Measurements from ENCODE around the gene FSTL5. TPM values are rescaled to one million over a fixed set of nuclear protein-coding genes. Genes with fewer than 3 reads are reported as not detected.

Gene FSTL5
- total RNA-seq, 1 donor = not detected

GRCh38 chr4:161555689-161556660, 607.8 kb downstream of the FSTL5 start:
- Histone ChIP-seq H3K27me3 (ENCODE audit: insufficient read depth, low read length) (no peaks in the 10 kb centered on the region), H3K4me3 (ENCODE audit: insufficient read depth, low read length) (no peak overlapping the region), H3K4me1 (ENCODE audit: insufficient read depth, low read length) (no peaks in the 10 kb centered on the region), H2AFZ (ENCODE audit: low read length) (no peak overlapping the region), H3K9me3 (ENCODE audit: low read depth, low read length) (no peaks in the 10 kb centered on the region), H3K79me2 (ENCODE audit: insufficient read depth, low read length) (no peaks in the 10 kb centered on the region), H3K27ac (ENCODE audit: low read depth, low read length) (no peak overlapping the region), H4K20me1 (ENCODE audit: insufficient read depth, low read length) (no peaks in the 10 kb centered on the region), H3K4me2 (ENCODE audit: insufficient read depth, low read length) (no peak overlapping the region), H3K36me3 (ENCODE audit: insufficient read depth, low read length) (no peaks in the 10 kb centered on the region)
- no peak for TF ChIP-seq CTCF (IDR thresholded peaks at IDR 0.05; ENCODE audit: extremely low read depth, low read depth, low read length)
- DNase-seq (ENCODE audit: insufficient read length, low spot score, missing footprints) = no peak

GRCh38 chr4:161554372-161554990, 609.3 kb downstream of the FSTL5 start:
- Histone ChIP-seq H3K36me3 (ENCODE audit: insufficient read depth, low read length) (no peaks in the 10 kb centered on the region), H3K4me1 (ENCODE audit: insufficient read depth, low read length) (no peaks in the 10 kb centered on the region), H3K4me2 (ENCODE audit: insufficient read depth, low read length) (no peak overlapping the region), H4K20me1 (ENCODE audit: insufficient read depth, low read length) (no peaks in the 10 kb centered on the region), H3K27ac (ENCODE audit: low read depth, low read length) (no peak overlapping the region), H3K9me3 (ENCODE audit: low read depth, low read length) (no peaks in the 10 kb centered on the region), H2AFZ (ENCODE audit: low read length) (no peak overlapping the region), H3K4me3 (ENCODE audit: insufficient read depth, low read length) (no peak overlapping the region), H3K27me3 (ENCODE audit: insufficient read depth, low read length) (no peaks in the 10 kb centered on the region), H3K79me2 (ENCODE audit: insufficient read depth, low read length) (no peaks in the 10 kb centered on the region)
- no peak for TF ChIP-seq CTCF (IDR thresholded peaks at IDR 0.05; ENCODE audit: extremely low read depth, low read depth, low read length)
- no peak for DNase-seq (ENCODE audit: insufficient read length, low spot score, missing footprints)

GRCh38 chr4:161546902-161547301, 616.9 kb downstream of the FSTL5 start:
- Histone ChIP-seq H3K9me3 (ENCODE audit: low read depth, low read length) (no peaks in the 10 kb centered on the region), H4K20me1 (ENCODE audit: insufficient read depth, low read length) (no peaks in the 10 kb centered on the region), H3K79me2 (ENCODE audit: insufficient read depth, low read length) (no peaks in the 10 kb centered on the region), H3K4me1 (ENCODE audit: insufficient read depth, low read length) (no peaks in the 10 kb centered on the region), H3K4me2 (ENCODE audit: insufficient read depth, low read length) (no peak overlapping the region), H3K27me3 (ENCODE audit: insufficient read depth, low read length) (no peaks in the 10 kb centered on the region), H3K4me3 (ENCODE audit: insufficient read depth, low read length) (no peak overlapping the region), H3K36me3 (ENCODE audit: insufficient read depth, low read length) (no peaks in the 10 kb centered on the region), H2AFZ (ENCODE audit: low read length) (no peak overlapping the region), H3K27ac (ENCODE audit: low read depth, low read length) (no peak overlapping the region)
- DNase-seq (ENCODE audit: insufficient read length, low spot score, missing footprints) = no peak
- TF ChIP-seq CTCF (IDR thresholded peaks at IDR 0.05; ENCODE audit: extremely low read depth, low read depth, low read length) = no peak

GRCh38 chr4:161540265-161540664, 623.5 kb downstream of the FSTL5 start:
- Histone ChIP-seq H3K4me3 (ENCODE audit: insufficient read depth, low read length) (no peak overlapping the region), H3K9me3 (ENCODE audit: low read depth, low read length) (no peaks in the 10 kb centered on the region), H3K27me3 (ENCODE audit: insufficient read depth, low read length) (no peaks in the 10 kb centered on the region), H3K27ac (ENCODE audit: low read depth, low read length) (no peak overlapping the region), H3K36me3 (ENCODE audit: insufficient read depth, low read length) (no peaks in the 10 kb centered on the region), H2AFZ (ENCODE audit: low read length) (no peak overlapping the region), H3K79me2 (ENCODE audit: insufficient read depth, low read length) (no peaks in the 10 kb centered on the region), H4K20me1 (ENCODE audit: insufficient read depth, low read length) (no peaks in the 10 kb centered on the region), H3K4me2 (ENCODE audit: insufficient read depth, low read length) (no peak overlapping the region), H3K4me1 (ENCODE audit: insufficient read depth, low read length) (no peaks in the 10 kb centered on the region)
- TF ChIP-seq CTCF (IDR thresholded peaks at IDR 0.05; ENCODE audit: extremely low read depth, low read depth, low read length) = no peak
- no peak for DNase-seq (ENCODE audit: insufficient read length, low spot score, missing footprints)

Data from osteoblast (primary cell).